Activated T-cell treated with anti-CD3 and anti-CD28 coated beads, Interleukin-2, amount 50 U/mL, for 4 hours (primary cell): Measurements from ENCODE around the gene LEP. TPM values are rescaled to one million over a fixed set of nuclear protein-coding genes. Genes with fewer than 3 reads are reported as not detected.
"Not testable (repeated sequence)": the region's sequence is repeated elsewhere in the genome, so short reads cannot be mapped to it uniquely, and the experiment has no call there.

Source experiments
- ATAC-seq, 2 donors: fragments of 200-7000 bp; cut with Tn5 transposase; one replicate each; pipeline ENCODE4 v1.10.0; 2021
- DNase-seq: peaks from one replicate; pipeline ENCODE4 v3.0.0-alpha.2; 2020
- H3K27me3 Mint-ChIP-seq: one replicate; pipeline ENCODE4 v1.8.0; 2021; ENCODE audit warnings: low read depth, mixed read lengths
- H3K36me3 Mint-ChIP-seq: one replicate; pipeline ENCODE4 v1.8.0; 2022; ENCODE audit warnings: mixed read lengths; ENCODE audit not compliant: insufficient read depth
- H3K4me1 Mint-ChIP-seq: one replicate; pipeline ENCODE4 v1.8.0; 2021; ENCODE audit warnings: low read depth, mixed read lengths
- H3K4me3 Mint-ChIP-seq: one replicate; pipeline ENCODE4 v1.8.0; 2021; ENCODE audit warnings: mild to moderate bottlenecking, moderate library complexity, mixed read lengths
- H3K9me3 Mint-ChIP-seq: one replicate; pipeline ENCODE4 v1.8.0; 2021; ENCODE audit warnings: mixed read lengths
- total RNA-seq, 3 donors: library from RNA; stranded (reverse); gene quantifications; one replicate each; pipeline ENCODE4 v1.2.1, GENCODE V29; 2021

The LEP gene
- total RNA-seq, 3 donors from 2014 or later, result not detected

- Mint-ChIP-seq H3K36me3 (no peaks in the 10 kb centered on the region), H3K4me3 (no peak overlapping the region), H3K27me3 (peaks cover 17% of the 10 kb centered on the region), H3K9me3 (no peaks in the 10 kb centered on the region), H3K4me1 (no peaks in the 10 kb centered on the region)
- peak; percentile 63 to 73 for ATAC-seq
- DNase-seq, result no peak
These were observed 19.1 kb upstream of the LEP start for GRCh38 chr7:128221929-128222403.

- ATAC-seq, result no peak
- DNase-seq, result no peak
- Mint-ChIP-seq H3K4me1 (no peaks in the 10 kb centered on the region), H3K4me3 (no peak overlapping the region), H3K9me3 (no peaks in the 10 kb centered on the region), H3K36me3 (no peaks in the 10 kb centered on the region), H3K27me3 (peaks cover 12% of the 10 kb centered on the region)
These were observed 14.7 kb upstream of the LEP start for GRCh38 chr7:128226132-128226980.

- no peaks in the 10 kb centered on the region for H3K4me1 Mint-ChIP-seq
- no peak overlapping the region for H3K4me3 Mint-ChIP-seq
- ATAC-seq (no peak), DNase-seq (no peak)
- no peaks in the 10 kb centered on the region for H3K36me3 Mint-ChIP-seq
- H3K9me3 Mint-ChIP-seq, result no peaks in the 10 kb centered on the region
- peaks cover 12% of the 10 kb centered on the region for H3K27me3 Mint-ChIP-seq
These were observed 13.8 kb upstream of the LEP start for GRCh38 chr7:128227271-128227670.

GRCh38 chr7:128231021-128231420, 10.1 kb upstream of the LEP start:
- no peaks in the 10 kb centered on the region for H3K4me1 Mint-ChIP-seq
- H3K9me3 Mint-ChIP-seq, result no peaks in the 10 kb centered on the region
- ATAC-seq, result peak in 1 of 2 donors; percentile 27
- peaks cover 14% of the 10 kb centered on the region for H3K27me3 Mint-ChIP-seq
- H3K36me3 Mint-ChIP-seq, result no peaks in the 10 kb centered on the region
- H3K4me3 Mint-ChIP-seq, result no peak overlapping the region
- DNase-seq, result no peak

GRCh38 chr7:128231677-128232076, 9.4 kb upstream of the LEP start:
- no peaks in the 10 kb centered on the region for H3K36me3 Mint-ChIP-seq
- H3K27me3 Mint-ChIP-seq, result peaks cover 12% of the 10 kb centered on the region
- no peak overlapping the region for H3K4me3 Mint-ChIP-seq
- DNase-seq, result no peak
- H3K9me3 Mint-ChIP-seq, result no peaks in the 10 kb centered on the region
- ATAC-seq, result no peak
- peaks cover 2% of the 10 kb centered on the region for H3K4me1 Mint-ChIP-seq

- no peak for ATAC-seq
- H3K36me3 Mint-ChIP-seq, result no peaks in the 10 kb centered on the region
- H3K4me3 Mint-ChIP-seq, result no peak overlapping the region
These were observed 7.6 kb upstream of the LEP start for GRCh38 chr7:128233471-128233870.

GRCh38 chr7:128234476-128235026, 6.5 kb upstream of the LEP start:
- no peaks in the 10 kb centered on the region for H3K36me3 Mint-ChIP-seq
- peaks cover 10% of the 10 kb centered on the region for H3K9me3 Mint-ChIP-seq
- peaks cover 10% of the 10 kb centered on the region for H3K27me3 Mint-ChIP-seq
- DNase-seq (no peak), ATAC-seq (no peak)
- peaks cover 8% of the 10 kb centered on the region for H3K4me1 Mint-ChIP-seq
- no peak overlapping the region for H3K4me3 Mint-ChIP-seq

More at GRCh38 chr7:128233471-128233870, 7.6 kb upstream of the LEP start:
- H3K4me1 Mint-ChIP-seq, result peaks cover 8% of the 10 kb centered on the region
- no peak for DNase-seq
- peaks cover 12% of the 10 kb centered on the region for H3K27me3 Mint-ChIP-seq
- peaks cover 1% of the 10 kb centered on the region for H3K9me3 Mint-ChIP-seq

GRCh38 chr7:128235471-128235870, 5.6 kb upstream of the LEP start:
- DNase-seq (no peak), ATAC-seq (no peak)
- no peak overlapping the region for H3K4me3 Mint-ChIP-seq
- peaks cover 13% of the 10 kb centered on the region for H3K9me3 Mint-ChIP-seq
- peaks cover 11% of the 10 kb centered on the region for H3K27me3 Mint-ChIP-seq
- H3K36me3 Mint-ChIP-seq, result no peaks in the 10 kb centered on the region
- H3K4me1 Mint-ChIP-seq, result peaks cover 8% of the 10 kb centered on the region

GRCh38 chr7:128236924-128237586, 4.0 kb upstream of the LEP start:
- Mint-ChIP-seq H3K4me3 (no peak overlapping the region), H3K4me1 (peaks cover 8% of the 10 kb centered on the region), H3K36me3 (no peaks in the 10 kb centered on the region), H3K27me3 (peaks cover 21% of the 10 kb centered on the region), H3K9me3 (peaks cover 13% of the 10 kb centered on the region)
- DNase-seq (no peak), ATAC-seq (peak; percentile 65 to 71)

GRCh38 chr7:128239146-128239545, 1.9 kb upstream of the LEP start:
- ATAC-seq, H3K4me3 Mint-ChIP-seq, H3K36me3 Mint-ChIP-seq, DNase-seq, H3K4me1 Mint-ChIP-seq: not testable (repeated sequence)
- Mint-ChIP-seq H3K9me3 (peaks cover 13% of the 10 kb centered on the region), H3K27me3 (peaks cover 22% of the 10 kb centered on the region)

GRCh38 chr7:128242661-128243060, 1.6 kb downstream of the LEP start:
- peaks cover 13% of the 10 kb centered on the region for H3K9me3 Mint-ChIP-seq
- no peak for ATAC-seq
- no peak for DNase-seq
- no peak overlapping the region for H3K4me3 Mint-ChIP-seq
- no peaks in the 10 kb centered on the region for H3K36me3 Mint-ChIP-seq
- H3K27me3 Mint-ChIP-seq, result peaks cover 29% of the 10 kb centered on the region
- no peaks in the 10 kb centered on the region for H3K4me1 Mint-ChIP-seq

GRCh38 chr7:128243273-128243672, 2.2 kb downstream of the LEP start:
- no peaks in the 10 kb centered on the region for H3K4me1 Mint-ChIP-seq
- H3K36me3 Mint-ChIP-seq, result no peaks in the 10 kb centered on the region
- ATAC-seq (no peak), DNase-seq (no peak)
- H3K27me3 Mint-ChIP-seq, result peaks cover 30% of the 10 kb centered on the region
- no peak overlapping the region for H3K4me3 Mint-ChIP-seq
- peaks cover 13% of the 10 kb centered on the region for H3K9me3 Mint-ChIP-seq

- DNase-seq (no peak), ATAC-seq (no peak)
- H3K4me3 Mint-ChIP-seq, result no peak overlapping the region
- peaks cover 30% of the 10 kb centered on the region for H3K27me3 Mint-ChIP-seq
- no peaks in the 10 kb centered on the region for H3K4me1 Mint-ChIP-seq
- H3K9me3 Mint-ChIP-seq, result no peaks in the 10 kb centered on the region
- H3K36me3 Mint-ChIP-seq, result no peaks in the 10 kb centered on the region
These were observed 3.8 kb downstream of the LEP start for GRCh38 chr7:128244861-128245260.

GRCh38 chr7:128247108-128247507, 6.0 kb downstream of the LEP start:
- DNase-seq (no peak), ATAC-seq (no peak)
- H3K4me1 Mint-ChIP-seq, result no peaks in the 10 kb centered on the region
- no peaks in the 10 kb centered on the region for H3K36me3 Mint-ChIP-seq
- H3K27me3 Mint-ChIP-seq, result peaks cover 16% of the 10 kb centered on the region
- H3K4me3 Mint-ChIP-seq, result no peak overlapping the region
- H3K9me3 Mint-ChIP-seq, result no peaks in the 10 kb centered on the region
